Jurkat, Clone E6-1 (cell line): ENCODE data around the gene THOC7. TPM values are rescaled to one million over a fixed set of nuclear protein-coding genes. Genes with fewer than 3 reads are reported as not detected.
A peak's percentile ranks its signal among the peaks of the same experiment; 100 is the strongest.

Experiments used
- DNase-seq: peaks from one replicate; pipeline ENCODE4 v3.0.0-alpha.2; 2011; ENCODE audit warnings: low read depth, low spot score
- H3K4me3 ChIP-seq: 2 replicates; pipeline ENCODE4 v1.5.1; 2011; ENCODE audit warnings: mild to moderate bottlenecking, low read length, control low read depth, moderate library complexity
- polyA plus RNA-seq: library from polyadenylated mRNA; unstranded; fragments of >200 nt; gene quantifications from one replicate; pipeline ENCODE4 v1.2.1, GENCODE V29; 2012; ENCODE audit warnings: missing spikeins; ENCODE audit not compliant: insufficient read length, insufficient read depth

The THOC7 gene
- polyA plus RNA-seq: 145 TPM

GRCh38 chr3:63863150-63864007 lies at the start of gene THOC7, which contains the start of gene ATXN7:
THOC7 (minus strand) TSS chr3:63863805; CDS start chr3:63863790, 15 bp downstream.
ATXN7 (plus strand) TSS chr3:63863867; CDS start chr3:63912599, 48,732 bp downstream.
- no peak for DNase-seq
- peak within 1 kb of the TSS; percentile 83 for H3K4me3 ChIP-seq

DNA sequence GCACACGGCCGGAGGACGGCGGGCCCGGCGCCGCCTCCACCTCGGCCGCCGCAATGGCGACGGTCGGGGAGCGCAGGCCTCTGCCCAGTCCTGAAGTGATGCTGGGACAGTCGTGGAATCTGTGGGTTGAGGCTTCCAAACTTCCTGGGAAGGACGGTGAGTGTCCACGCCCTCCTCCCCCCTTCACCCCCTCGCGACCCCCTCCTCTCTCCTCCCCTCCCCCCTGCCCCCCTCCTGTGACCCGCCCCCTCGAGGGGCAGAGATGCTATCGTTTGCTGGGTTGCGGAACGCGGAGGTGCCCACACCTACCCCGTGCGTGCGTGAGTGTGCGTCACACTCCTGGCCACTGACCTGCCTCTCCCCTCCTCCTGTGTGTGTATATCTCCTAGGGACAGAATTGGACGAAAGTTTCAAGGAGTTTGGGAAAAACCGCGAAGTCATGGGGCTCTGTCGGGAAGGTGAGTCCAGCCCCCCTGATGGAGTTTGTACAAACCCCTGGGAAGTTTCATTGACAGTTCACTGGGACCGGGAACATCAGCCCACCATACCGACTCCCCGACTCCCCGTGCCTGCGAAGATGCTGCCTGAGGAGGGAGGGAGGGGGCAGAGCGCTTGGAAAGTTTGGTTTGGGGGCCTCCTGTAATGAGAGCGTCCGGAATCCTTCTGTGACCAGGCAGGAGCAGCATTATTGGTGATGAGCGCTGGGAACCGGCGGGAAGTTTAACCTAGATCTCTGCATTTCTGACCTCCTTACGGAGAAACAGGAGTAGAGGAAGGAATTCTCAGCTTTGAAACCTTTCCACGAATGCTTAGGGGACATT lies 49.4 kb upstream of the THOC7 start:
- H3K4me3 ChIP-seq: peak overlapping the region; percentile 60
- DNase-seq: peak; percentile 12

- DNase-seq: peak; percentile 73
- H3K4me3 ChIP-seq: peak within 1 kb of the TSS; percentile 60
Measured at GRCh38 chr3:63911873-63912767, 48.5 kb upstream of the THOC7 start, which contains the start of gene SCAANT1. SCAANT1 (minus strand) TSS chr3:63912383.

- DNase-seq: peak; percentile 26
- peak overlapping the region; percentile 55 for H3K4me3 ChIP-seq
Measured at GRCh38 chr3:63911509-63911872, 47.9 kb upstream of the THOC7 start.

DNA sequence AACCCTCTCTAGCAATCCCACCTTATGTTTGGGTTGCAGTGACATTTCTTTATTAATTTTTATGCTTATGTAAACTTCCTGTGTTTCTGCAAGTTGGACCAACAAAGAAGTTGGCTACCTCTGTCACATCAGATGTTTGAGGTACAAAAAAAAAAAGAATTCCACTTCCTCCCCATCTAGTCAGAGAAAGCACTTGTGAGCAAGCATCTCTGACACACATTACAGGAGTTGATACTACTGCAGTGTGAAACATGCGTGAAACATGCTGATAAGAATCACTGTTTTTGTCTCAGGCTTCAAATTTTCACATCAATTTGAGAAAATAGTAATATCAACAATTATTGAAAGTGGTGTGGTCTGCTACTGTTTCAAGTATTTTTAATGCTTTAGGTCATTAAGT lies 47.3 kb upstream of the THOC7 start:
- no peak overlapping the region for H3K4me3 ChIP-seq
- DNase-seq: peak; percentile 67

DNA sequence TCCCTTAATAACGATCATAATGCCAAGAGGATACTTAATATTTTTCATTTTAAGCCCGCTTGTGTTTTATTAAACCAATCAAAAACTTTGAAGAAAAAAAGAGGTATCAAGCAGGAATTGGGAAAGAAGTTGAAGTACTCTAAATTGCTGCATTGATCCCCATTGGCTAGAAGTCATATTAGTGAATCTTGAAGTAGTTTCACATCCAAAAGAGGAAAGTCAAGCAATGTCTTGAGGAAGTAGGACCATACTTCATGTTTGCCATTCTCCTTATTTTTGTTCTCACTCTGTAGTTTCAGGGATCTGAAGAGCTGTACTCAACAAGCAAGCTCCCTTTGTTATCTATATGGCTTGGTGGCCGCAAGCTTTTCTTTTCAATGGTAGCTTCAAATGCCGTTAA lies 46.4 kb upstream of the THOC7 start:
- DNase-seq: no peak
- H3K4me3 ChIP-seq: no peak overlapping the region

DNA sequence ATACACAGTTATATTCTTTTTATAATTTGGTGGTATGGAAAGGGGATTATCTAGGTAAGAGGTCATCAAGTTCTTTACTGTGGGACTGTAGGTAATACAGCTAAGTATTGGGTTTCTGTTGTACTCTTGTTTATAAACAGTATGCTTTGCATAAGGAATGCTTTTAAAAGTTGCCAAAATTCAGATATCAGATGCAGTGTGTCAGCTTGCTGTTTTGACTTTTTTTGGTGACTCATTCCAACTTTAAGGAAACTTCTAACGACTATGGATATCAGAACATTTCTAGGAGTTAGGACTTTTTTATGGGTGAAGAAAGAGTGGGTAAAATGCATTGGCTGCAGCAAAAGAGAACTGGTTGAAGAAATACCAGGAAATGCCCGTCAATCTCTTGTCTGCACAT lies 45.8 kb upstream of the THOC7 start:
- no peak for DNase-seq

DNA sequence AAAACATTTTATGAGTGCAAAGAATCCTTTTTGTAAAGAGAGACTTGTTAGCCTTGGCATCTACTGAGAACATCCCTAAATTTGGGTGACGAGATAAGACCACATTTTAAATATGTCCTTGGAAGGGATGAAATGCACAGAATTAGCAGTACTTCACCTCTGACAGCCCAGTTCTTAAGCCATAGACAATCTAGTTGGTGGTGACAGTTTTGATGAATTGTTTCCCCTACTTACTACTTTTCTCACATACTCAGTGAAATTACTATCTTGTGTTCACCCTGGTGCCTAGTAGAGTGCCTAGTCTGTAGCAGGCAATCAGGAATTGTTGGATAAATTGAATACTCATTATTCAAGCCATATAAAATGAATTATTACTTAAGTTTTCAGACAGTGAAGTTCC lies 45.2 kb upstream of the THOC7 start:
- no peak for DNase-seq
- no peak overlapping the region for H3K4me3 ChIP-seq

More for the DNA sequence above, 45.8 kb upstream of the THOC7 start:
- H3K4me3 ChIP-seq: no peak overlapping the region

DNA sequence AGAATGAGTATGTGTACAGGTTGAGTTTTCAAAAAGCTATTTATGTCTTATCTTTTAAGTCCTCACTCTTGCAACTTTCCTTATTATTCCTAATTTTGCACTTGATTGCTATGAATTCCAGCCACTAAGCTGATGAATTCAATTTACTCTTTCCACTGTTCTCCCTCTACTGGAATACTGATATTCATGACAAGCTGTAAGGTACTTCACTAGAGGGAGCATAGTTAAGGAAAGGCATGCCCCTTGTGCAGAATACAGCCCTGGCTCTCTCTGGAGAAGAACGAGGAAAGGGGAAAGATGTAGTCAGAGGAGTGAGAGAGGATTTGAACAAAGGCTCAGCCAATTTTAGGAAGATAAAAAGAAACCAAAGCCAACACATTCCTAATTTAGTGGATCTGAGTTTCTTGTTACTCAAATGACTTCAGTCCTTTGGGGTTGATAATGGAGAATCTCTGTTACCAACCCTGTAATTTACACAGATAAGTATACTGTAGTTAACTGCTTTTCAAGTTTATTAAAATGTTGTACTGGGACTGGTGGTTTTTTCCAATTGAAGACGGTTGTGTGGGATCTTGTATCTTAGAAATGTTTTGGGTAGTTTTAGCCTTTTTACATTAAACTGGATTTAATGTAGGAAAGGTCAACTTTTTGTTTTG lies 44.6 kb upstream of the THOC7 start:
- no peak for DNase-seq

DNA sequence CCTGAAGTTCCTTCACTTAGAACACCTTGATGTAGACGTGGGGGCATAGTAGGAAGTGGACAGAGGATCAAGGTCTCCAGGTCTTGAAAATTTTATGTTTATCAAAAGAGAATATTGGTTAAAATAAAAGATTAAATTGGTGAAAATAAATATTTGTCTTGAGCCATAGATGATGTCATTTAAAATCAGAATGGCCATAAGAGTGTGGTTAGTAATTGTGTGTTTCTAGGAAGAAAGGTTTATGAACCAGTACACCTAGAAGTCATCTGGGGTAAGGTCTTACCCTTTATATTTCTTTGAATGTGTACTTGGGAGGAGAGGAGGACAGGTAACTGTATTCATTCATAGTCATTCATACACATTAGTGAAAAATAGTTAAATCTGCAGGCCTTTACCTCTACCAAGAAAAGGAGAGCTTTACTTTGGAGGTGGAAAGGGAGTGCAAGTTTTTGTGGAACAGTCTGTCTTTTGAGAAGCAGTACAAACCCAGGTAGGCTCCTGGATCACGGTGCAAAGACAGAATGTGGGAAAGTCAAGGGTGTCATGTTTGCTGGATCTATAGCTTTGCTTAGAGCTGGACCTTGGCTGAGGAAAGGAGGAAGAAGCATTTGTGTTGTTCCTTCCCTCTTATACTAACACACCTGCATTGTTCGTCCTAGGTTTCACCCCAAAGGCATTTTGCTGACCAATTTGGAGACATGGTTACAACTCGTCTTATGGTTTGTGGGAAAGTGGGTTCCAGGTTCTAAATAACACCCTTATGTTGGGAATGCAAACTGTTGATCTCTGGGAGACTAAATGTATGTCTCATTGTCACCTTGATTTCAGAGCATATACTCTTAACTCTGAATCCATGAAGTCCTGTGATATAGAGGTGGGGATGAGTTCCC lies 42.4 kb upstream of the THOC7 start:
- no peak for DNase-seq
- no peak overlapping the region for H3K4me3 ChIP-seq

More for the DNA sequence above, 44.6 kb upstream of the THOC7 start:
- H3K4me3 ChIP-seq: no peak overlapping the region

- H3K4me3 ChIP-seq: no peak overlapping the region
- DNase-seq: peak; percentile 44
Measured at GRCh38 chr3:63900459-63900858, 36.9 kb upstream of the THOC7 start.

DNA sequence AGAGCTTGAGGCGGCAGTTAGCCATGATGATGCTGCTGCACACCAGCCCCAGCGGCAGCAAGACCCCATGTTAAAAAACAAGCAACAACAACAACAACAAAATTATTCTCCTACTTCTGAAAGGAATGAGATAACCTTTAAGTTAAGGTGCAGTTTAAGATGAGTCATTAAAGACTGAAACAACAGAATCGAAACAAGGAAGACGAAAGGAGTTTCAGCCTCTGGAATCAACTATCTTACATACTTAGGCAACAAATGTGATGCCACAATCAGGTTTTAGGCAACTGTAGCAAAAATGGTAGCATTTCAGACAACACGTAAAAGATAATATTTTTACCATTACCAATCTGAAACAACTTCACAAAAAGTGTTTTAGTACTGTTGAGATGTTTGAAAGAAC lies 36.4 kb upstream of the THOC7 start:
- no peak for DNase-seq
- H3K4me3 ChIP-seq: no peak overlapping the region

GRCh38 chr3:63896332-63897030 lies 32.9 kb upstream of the THOC7 start:
- H3K4me3 ChIP-seq: no peak overlapping the region
- no peak for DNase-seq

DNA sequence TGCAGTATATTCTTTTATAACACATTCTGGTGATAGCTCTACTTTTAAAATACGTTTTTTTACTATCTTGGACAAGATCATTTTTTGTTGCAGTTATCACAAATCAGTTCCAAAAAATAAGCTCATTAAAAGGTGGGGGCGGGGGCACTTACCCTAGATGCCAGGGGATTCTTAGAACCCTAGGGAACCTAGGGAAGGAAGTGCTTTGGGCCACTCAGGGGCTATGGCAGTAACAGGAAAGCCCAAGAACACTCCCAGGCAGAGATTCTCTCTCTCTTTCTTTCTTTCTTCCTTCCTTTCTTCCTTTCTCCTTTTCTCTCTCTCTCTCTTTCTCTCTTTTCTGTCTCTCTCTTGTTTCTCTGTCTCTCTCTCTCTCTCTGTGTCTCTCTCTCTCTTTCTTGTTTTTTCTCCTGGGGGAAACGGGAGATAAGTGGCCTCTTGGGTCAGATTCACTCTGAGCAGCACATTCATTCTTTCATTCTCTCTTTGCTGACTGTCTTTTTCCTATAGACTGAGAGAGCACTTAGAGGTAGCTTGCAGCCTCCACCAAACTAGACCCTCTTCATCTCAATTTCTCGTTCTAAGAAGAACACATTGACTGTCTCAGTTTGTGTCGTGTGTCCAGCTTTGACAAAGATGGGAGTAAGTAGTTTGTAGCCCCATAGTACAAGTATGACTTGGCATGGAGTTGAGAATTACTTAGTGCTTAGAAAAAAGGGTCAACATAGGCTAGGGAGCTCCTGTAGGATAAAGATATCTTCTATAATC lies 32.0 kb upstream of the THOC7 start:
- DNase-seq: no peak
- H3K4me3 ChIP-seq: no peak overlapping the region

GRCh38 chr3:63892773-63893352 lies 29.3 kb upstream of the THOC7 start:
- H3K4me3 ChIP-seq: no peak overlapping the region
- DNase-seq: no peak

- no peak for DNase-seq
- no peak overlapping the region for H3K4me3 ChIP-seq
Measured at GRCh38 chr3:63891518-63891917, 27.9 kb upstream of the THOC7 start.
